D721Med (cell line): Measurements from ENCODE around the gene C10orf90.

ENCODE experiments used
- DNase-seq: peaks from one replicate; pipeline ENCODE4 v3.0.0; 2011; ENCODE audit warnings: low spot score; ENCODE audit not compliant: insufficient read length
- FAIRE-seq: peaks from 2 replicates; lab custom pipeline; 2011; peaks lifted over from hg19 to GRCh38; lab: Jason Lieb, UNC
- CTCF ChIP-seq: IDR thresholded peaks from 2 replicates; pipeline ENCODE4 v1.5.1; 2012; ENCODE audit warnings: mild to moderate bottlenecking, control low read depth; ENCODE audit not compliant: insufficient read depth; ENCODE audit errors: missing control alignments

The C10orf90 gene

GRCh38 chr10:126599949-126600682 lies 70.4 kb downstream of the C10orf90 start:
- FAIRE-seq (no peak), DNase-seq (no peak)
- TF ChIP-seq CTCF, result no peak

- no peak for FAIRE-seq
- no peak for DNase-seq
These were observed 72.5 kb downstream of the C10orf90 start for GRCh38 chr10:126598009-126598408.

GRCh38 chr10:126597211-126597610 lies 73.3 kb downstream of the C10orf90 start:
- no peak for TF ChIP-seq CTCF
- FAIRE-seq (no peak), DNase-seq (no peak)

More at GRCh38 chr10:126598009-126598408, 72.5 kb downstream of the C10orf90 start:
- TF ChIP-seq CTCF, result peak; percentile 38

- no peak for TF ChIP-seq CTCF
- no peak for DNase-seq
- no peak for FAIRE-seq
These were observed 73.9 kb downstream of the C10orf90 start for GRCh38 chr10:126596472-126597016.

- DNase-seq, result no peak
- no peak for TF ChIP-seq CTCF
- FAIRE-seq, result no peak
These were observed 75.3 kb downstream of the C10orf90 start for GRCh38 chr10:126595160-126595559.

GRCh38 chr10:126593968-126594701 lies 76.4 kb downstream of the C10orf90 start:
- no peak for TF ChIP-seq CTCF
- FAIRE-seq, result no peak
- no peak for DNase-seq

GRCh38 chr10:126592901-126593300 lies 77.6 kb downstream of the C10orf90 start:
- DNase-seq, result no peak
- TF ChIP-seq CTCF, result no peak

More at GRCh38 chr10:126592901-126593300, 77.6 kb downstream of the C10orf90 start:
- FAIRE-seq, result no peak
